CD4-positive, alpha-beta memory T cell (primary cell): Measurements from ENCODE around the gene IL22. TPM values are rescaled to one million over a fixed set of nuclear protein-coding genes. Genes with fewer than 3 reads are reported as not detected.
"Not testable (repeated sequence)": the region's sequence is repeated elsewhere in the genome, so short reads cannot be mapped to it uniquely, and the experiment has no call there.

ENCODE experiments used
- CTCF ChIA-PET: fragments of 350-600 bp; sonication (Branson Sonifier 250); formaldehyde crosslinking; loops from one replicate; lab custom pipeline; 2021; ENCODE audit warnings: inconsistent platforms; ENCODE audit not compliant: partially characterized antibody; lab: Charles Lee
- POLR2A ChIA-PET: fragments of 350-600 bp; sonication (Branson Sonifier 250); formaldehyde crosslinking; loops from one replicate; lab custom pipeline; 2021; ENCODE audit not compliant: partially characterized antibody; lab: Charles Lee
- DNase-seq, 5 donors: peaks; one replicate each; pipeline versions ENCODE4 v3.0.0 to v3.0.0-alpha.2; 2020 to 2022; ENCODE audit warnings: mixed read lengths in 1 of 5
- H3K27ac ChIP-seq: one replicate; pipeline ENCODE4 v1.7.0; 2013; ENCODE audit warnings: low read depth, low read length
- H3K27me3 ChIP-seq: 2 replicates; pipeline ENCODE4 v1.7.0; 2013; ENCODE audit warnings: mild to moderate bottlenecking, low read length, moderate library complexity; ENCODE audit not compliant: insufficient read depth
- H3K36me3 ChIP-seq: 2 replicates; pipeline ENCODE4 v1.7.0; 2013; ENCODE audit warnings: mild to moderate bottlenecking, low read length, moderate library complexity; ENCODE audit not compliant: insufficient read depth
- H3K4me1 ChIP-seq: 2 replicates; pipeline ENCODE4 v1.7.0; 2013; ENCODE audit warnings: mild to moderate bottlenecking, low read length, moderate library complexity; ENCODE audit not compliant: insufficient read depth
- H3K4me3 ChIP-seq, 2 donors: one replicate each; pipeline ENCODE4 v1.7.0; 2013; ENCODE audit warnings: low read length in 2 of 2, mild to moderate bottlenecking in 1 of 2
- H3K9me3 ChIP-seq, 2 donors: one replicate each; pipeline ENCODE4 v1.7.0; 2013; ENCODE audit warnings: low read length in 2 of 2, control low read depth in 1 of 2; ENCODE audit not compliant: control insufficient read depth in 1 of 2
- H3K27ac Mint-ChIP-seq, 7 donors: one replicate each; pipeline ENCODE4 v1.8.0; 2020 to 2021; ENCODE audit warnings: mixed read lengths in 7 of 7, mild to moderate bottlenecking in 6 of 7, inconsistent platforms in 3 of 7, moderate library complexity in 3 of 7
- H3K27me3 Mint-ChIP-seq, 2 donors: one replicate each; pipeline ENCODE4 v1.8.0; 2020 to 2021; ENCODE audit warnings: mixed read lengths in 2 of 2
- H3K36me3 Mint-ChIP-seq, 2 donors: one replicate each; pipeline ENCODE4 v1.8.0; 2020 to 2021; ENCODE audit warnings: mixed read lengths in 2 of 2, inconsistent platforms in 1 of 2, mild to moderate bottlenecking in 1 of 2
- H3K4me1 Mint-ChIP-seq, 4 donors: one replicate each; pipeline ENCODE4 v1.8.0; 2020 to 2021; ENCODE audit warnings: mixed read lengths in 4 of 4, mild to moderate bottlenecking in 1 of 4
- H3K4me3 Mint-ChIP-seq, 8 donors: one replicate each; pipeline ENCODE4 v1.8.0; 2020 to 2021; ENCODE audit warnings: mixed read lengths in 8 of 8, mild to moderate bottlenecking in 7 of 8, moderate library complexity in 6 of 8, inconsistent platforms in 3 of 8
- H3K9me3 Mint-ChIP-seq, 8 donors: one replicate each; pipeline ENCODE4 v1.8.0; 2020 to 2021; ENCODE audit warnings: mixed read lengths in 8 of 8, mild to moderate bottlenecking in 5 of 8, inconsistent platforms in 3 of 8, moderate library complexity in 1 of 8
- intact Hi-C: fragments of 100-400 bp; cut with micrococcal nuclease; formaldehyde crosslinking; loops from one replicate; pipeline ENCODE4 v1.15.1; 2023
- polyA plus RNA-seq, 2 donors: library from polyadenylated mRNA; unstranded; fragments of 300-500 nt; fragmentation: Illumina TruSeq; gene quantifications; one replicate each; pipeline ENCODE4 v1.2.3, GENCODE V29; 2021
- total RNA-seq, 2 experiments: library from RNA; stranded (reverse); gene quantifications; one replicate each; pipeline ENCODE4 v1.2.3, GENCODE V29; 2021

The IL22 gene
- total and polyA plus RNA-seq, 4 experiments from 2014 or later = 0.67 TPM; not detected in 3

- H3K4me1 Mint-ChIP-seq = peaks cover 11 to 15% (median 12%) of the 10 kb centered on the region in 4 donors
- POLR2A ChIA-PET, H3K27me3 ChIP-seq, H3K4me3 Mint-ChIP-seq, CTCF ChIA-PET, H3K36me3 ChIP-seq, H3K36me3 Mint-ChIP-seq, DNase-seq, H3K27ac Mint-ChIP-seq, intact Hi-C loops, H3K4me3 ChIP-seq, H3K27ac ChIP-seq, H3K4me1 ChIP-seq, H3K27me3 Mint-ChIP-seq, H3K9me3 ChIP-seq, H3K9me3 Mint-ChIP-seq: not testable (repeated sequence)
Measured at GRCh38 chr12:68209048-68209728, 44.2 kb downstream of the IL22 start.

GRCh38 chr12:68207276-68207675 lies 46.1 kb downstream of the IL22 start:
- Mint-ChIP-seq H3K36me3 (no peaks in the 10 kb centered on the region), H3K27me3 (peaks cover 1 to 2% of the 10 kb centered on the region in 2 donors), H3K4me3 (no peak overlapping the region), H3K27ac (no peak overlapping the region), H3K4me1 (peaks cover 26 to 31% (median 27%) of the 10 kb centered on the region in 4 donors), H3K9me3 (peaks cover 0 to 6% (median 0%) of the 10 kb centered on the region in 8 donors)
- Histone ChIP-seq H3K27me3 (no peaks in the 10 kb centered on the region), H3K36me3 (no peaks in the 10 kb centered on the region), H3K9me3 (no peaks in the 10 kb centered on the region), H3K4me3 (no peak overlapping the region), H3K4me1 (peaks cover 24% of the 10 kb centered on the region), H3K27ac (no peak overlapping the region)
- intact Hi-C loops = no loop called here
- DNase-seq = no peak
- ChIA-PET POLR2A (no interaction called here), CTCF (no interaction called here)

- no peaks in the 10 kb centered on the region for H3K36me3 ChIP-seq
- peaks cover 21 to 29% (median 24%) of the 10 kb centered on the region in 4 donors for H3K4me1 Mint-ChIP-seq
- no peak overlapping the region for H3K4me3 ChIP-seq
- peaks cover 27% of the 10 kb centered on the region for H3K4me1 ChIP-seq
- H3K27ac ChIP-seq = no peak overlapping the region
- H3K9me3 ChIP-seq = no peaks in the 10 kb centered on the region
- ChIA-PET CTCF (no interaction called here), POLR2A (no interaction called here)
- intact Hi-C loops = no loop called here
- no peak overlapping the region for H3K4me3 Mint-ChIP-seq
- peak overlapping the region in 1 of 7 donors; percentile 40 for H3K27ac Mint-ChIP-seq
- no peaks in the 10 kb centered on the region for H3K27me3 Mint-ChIP-seq
- H3K9me3 Mint-ChIP-seq = no peaks in the 10 kb centered on the region
- H3K36me3 Mint-ChIP-seq = no peaks in the 10 kb centered on the region
- no peak for DNase-seq
- H3K27me3 ChIP-seq = no peaks in the 10 kb centered on the region
Measured at GRCh38 chr12:68206446-68206845, 47.0 kb downstream of the IL22 start.

- Mint-ChIP-seq H3K36me3 (no peaks in the 10 kb centered on the region), H3K4me1 (peaks cover 27 to 49% (median 35%) of the 10 kb centered on the region in 4 donors), H3K27me3 (no peaks in the 10 kb centered on the region), H3K4me3 (peak overlapping the region in 7 of 8 donors; percentile 0 to 75 (median 44)), H3K27ac (peak overlapping the region in 5 of 7 donors; percentile 20 to 69 (median 50)), H3K9me3 (no peaks in the 10 kb centered on the region)
- intact Hi-C loops = no loop called here
- no peaks in the 10 kb centered on the region for H3K9me3 ChIP-seq
- H3K4me3 ChIP-seq = no peak overlapping the region
- POLR2A ChIA-PET = interaction anchor here (0.8 kb wide), 1 partner anchor 671 kb away, joined by 3 read pairs; no protein-coding TSS in a partner anchor
- CTCF ChIA-PET = no interaction called here
- peak in 4 of 5 donors; percentile 29 to 39 (median 36) for DNase-seq
- H3K36me3 ChIP-seq = no peaks in the 10 kb centered on the region
- H3K27ac ChIP-seq = no peak overlapping the region
- H3K4me1 ChIP-seq = peaks cover 37% of the 10 kb centered on the region
- H3K27me3 ChIP-seq = no peaks in the 10 kb centered on the region
Measured at GRCh38 chr12:68203460-68203875, 49.9 kb downstream of the IL22 start.

GRCh38 chr12:68200854-68201253 lies 52.5 kb downstream of the IL22 start:
- no peaks in the 10 kb centered on the region for H3K27me3 Mint-ChIP-seq
- intact Hi-C loops = no loop called here
- no peak overlapping the region for H3K27ac ChIP-seq
- ChIA-PET POLR2A (interaction anchor here (0.6 kb wide), 2 partner anchors 11 to 92 kb away, joined by 3 read pairs; no protein-coding TSS in a partner anchor), CTCF (no interaction called here)
- H3K4me3 ChIP-seq = no peak overlapping the region
- H3K4me1 ChIP-seq = peaks cover 37% of the 10 kb centered on the region
- no peaks in the 10 kb centered on the region for H3K9me3 Mint-ChIP-seq
- H3K36me3 ChIP-seq = no peaks in the 10 kb centered on the region
- peaks cover 28 to 51% (median 36%) of the 10 kb centered on the region in 4 donors for H3K4me1 Mint-ChIP-seq
- H3K36me3 Mint-ChIP-seq = no peaks in the 10 kb centered on the region
- no peak overlapping the region for H3K27ac Mint-ChIP-seq
- no peak for DNase-seq
- no peaks in the 10 kb centered on the region for H3K27me3 ChIP-seq
- no peaks in the 10 kb centered on the region for H3K9me3 ChIP-seq
- peak overlapping the region in 5 of 8 donors; percentile 4 to 71 (median 46) for H3K4me3 Mint-ChIP-seq

GRCh38 chr12:68199127-68199526 lies 54.3 kb downstream of the IL22 start:
- Histone ChIP-seq H3K36me3 (no peaks in the 10 kb centered on the region), H3K9me3 (no peaks in the 10 kb centered on the region), H3K27ac (no peak overlapping the region), H3K4me3 (no peak overlapping the region), H3K4me1 (peaks cover 37% of the 10 kb centered on the region), H3K27me3 (no peaks in the 10 kb centered on the region)
- peak overlapping the region in 5 of 8 donors; percentile 77 to 86 (median 83) for H3K4me3 Mint-ChIP-seq
- H3K27ac Mint-ChIP-seq = peak overlapping the region in 3 of 7 donors; percentile 56 to 87 (median 68)
- peaks cover 28 to 51% (median 36%) of the 10 kb centered on the region in 4 donors for H3K4me1 Mint-ChIP-seq
- H3K36me3 Mint-ChIP-seq = no peaks in the 10 kb centered on the region
- no peaks in the 10 kb centered on the region for H3K9me3 Mint-ChIP-seq
- ChIA-PET CTCF (no interaction called here), POLR2A (no interaction called here)
- no peaks in the 10 kb centered on the region for H3K27me3 Mint-ChIP-seq
- intact Hi-C loops = no loop called here
- DNase-seq = no peak

- Mint-ChIP-seq H3K27ac (peak overlapping the region in 5 of 7 donors; percentile 57 to 92 (median 87)), H3K27me3 (no peaks in the 10 kb centered on the region), H3K4me1 (peaks cover 26 to 48% (median 34%) of the 10 kb centered on the region in 4 donors), H3K9me3 (no peaks in the 10 kb centered on the region), H3K36me3 (no peaks in the 10 kb centered on the region), H3K4me3 (peak overlapping the region; percentile 74 to 86 (median 82))
- intact Hi-C loops = no loop called here
- peaks cover 33% of the 10 kb centered on the region for H3K4me1 ChIP-seq
- H3K27me3 ChIP-seq = no peaks in the 10 kb centered on the region
- H3K4me3 ChIP-seq = no peak overlapping the region
- no peak overlapping the region for H3K27ac ChIP-seq
- no peaks in the 10 kb centered on the region for H3K36me3 ChIP-seq
- POLR2A ChIA-PET = interaction anchor here (0.8 kb wide), 1 partner anchor 23 kb away, joined by 3 read pairs; no protein-coding TSS in a partner anchor
- peak in 2 of 5 donors; percentile 11 for DNase-seq
- no peaks in the 10 kb centered on the region for H3K9me3 ChIP-seq
- CTCF ChIA-PET = no interaction called here
Measured at GRCh38 chr12:68198507-68199086, 54.8 kb downstream of the IL22 start.
